Measurements from ENCODE around the gene ANK2.
"Not testable (repeated sequence)": the region's sequence is repeated elsewhere in the genome, so short reads cannot be mapped to it uniquely, and the experiment has no call there.

Gene ANK2

GRCh38 chr4:113051361-113051760, 1.9 kb downstream of the ANK2 start:
- no peak for DNase-seq (ENCODE audit: low read depth in 2 of 2)

- no peak for DNase-seq (ENCODE audit: low read depth in 2 of 2)
Observed at GRCh38 chr4:113052379-113052951, 3.0 kb downstream of the ANK2 start.

GRCh38 chr4:113053883-113054282, 4.4 kb downstream of the ANK2 start:
- no peak for DNase-seq (ENCODE audit: low read depth in 2 of 2)

GRCh38 chr4:113056318-113056717, 6.9 kb downstream of the ANK2 start:
- no peak for DNase-seq (ENCODE audit: low read depth in 2 of 2)

- no peak for DNase-seq (ENCODE audit: low read depth in 2 of 2)
Observed at GRCh38 chr4:113057891-113058290, 8.4 kb downstream of the ANK2 start.

GRCh38 chr4:113059449-113060182, 10.2 kb downstream of the ANK2 start:
- no peak for DNase-seq (ENCODE audit: low read depth in 2 of 2)

GRCh38 chr4:113060853-113061252, 11.4 kb downstream of the ANK2 start:
- no peak for DNase-seq (ENCODE audit: low read depth in 2 of 2)

- DNase-seq (ENCODE audit: low read depth in 2 of 2): no peak
Observed at GRCh38 chr4:113064244-113064643, 14.8 kb downstream of the ANK2 start.

GRCh38 chr4:113065629-113066028, 16.2 kb downstream of the ANK2 start:
- no peak for DNase-seq (ENCODE audit: low read depth in 2 of 2)

- not testable (repeated sequence) for DNase-seq (ENCODE audit: low read depth in 2 of 2)
Observed at GRCh38 chr4:113068771-113069170, 19.3 kb downstream of the ANK2 start.

GRCh38 chr4:113069212-113069892, 19.9 kb downstream of the ANK2 start:
- DNase-seq (ENCODE audit: low read depth in 2 of 2): no peak

GRCh38 chr4:113070755-113071154, 21.3 kb downstream of the ANK2 start:
- no peak for DNase-seq (ENCODE audit: low read depth in 2 of 2)

- no peak for DNase-seq (ENCODE audit: low read depth in 2 of 2)
Observed at GRCh38 chr4:113071274-113071673, 21.8 kb downstream of the ANK2 start.

GRCh38 chr4:113071805-113072204, 22.4 kb downstream of the ANK2 start:
- DNase-seq (ENCODE audit: low read depth in 2 of 2): no peak

- no peak for DNase-seq (ENCODE audit: low read depth in 2 of 2)
Observed at GRCh38 chr4:113073451-113074005, 24.1 kb downstream of the ANK2 start.

GRCh38 chr4:113077575-113077974, 28.1 kb downstream of the ANK2 start:
- DNase-seq (ENCODE audit: low read depth in 2 of 2): no peak

- DNase-seq (ENCODE audit: low read depth in 2 of 2): no peak
Observed at GRCh38 chr4:113078066-113078465, 28.6 kb downstream of the ANK2 start.

- DNase-seq (ENCODE audit: low read depth in 2 of 2): no peak
Observed at GRCh38 chr4:113080050-113080449, 30.6 kb downstream of the ANK2 start.

- no peak for DNase-seq (ENCODE audit: low read depth in 2 of 2)
Observed at GRCh38 chr4:113080624-113081023, 31.2 kb downstream of the ANK2 start.

GRCh38 chr4:113083346-113083745, 33.9 kb downstream of the ANK2 start:
- no peak for DNase-seq (ENCODE audit: low read depth in 2 of 2)

- no peak for DNase-seq (ENCODE audit: low read depth in 2 of 2)
Observed at GRCh38 chr4:113086172-113086695, 36.8 kb downstream of the ANK2 start.

GRCh38 chr4:113088050-113088449, 38.6 kb downstream of the ANK2 start:
- no peak for DNase-seq (ENCODE audit: low read depth in 2 of 2)

GRCh38 chr4:113090954-113091353, 41.5 kb downstream of the ANK2 start:
- DNase-seq (ENCODE audit: low read depth in 2 of 2): no peak

Measured in stimulated activated CD8-positive, alpha-beta memory T cell treated with anti-CD3 and anti-CD28 coated beads, Interleukin-7, amount 100 ng/mL, for 4 hours (primary cell).